Ectodermal cell (in vitro differentiated cells): ENCODE data around the gene TYW3.
"Not testable (repeated sequence)": the region's sequence is repeated elsewhere in the genome, so short reads cannot be mapped to it uniquely, and the experiment has no call there.

Experiments used
- H3K27ac ChIP-seq: 2 replicates; pipeline ENCODE4 v1.7.0; 2013; ENCODE audit warnings: mild to moderate bottlenecking, low read depth, low read length; ENCODE audit not compliant: insufficient read depth, poor library complexity, severe bottlenecking
- H3K27me3 ChIP-seq: 2 replicates; pipeline ENCODE4 v1.7.0; 2013; ENCODE audit warnings: mild to moderate bottlenecking, low read length; ENCODE audit not compliant: insufficient read depth, control insufficient read depth, poor library complexity, severe bottlenecking
- H3K36me3 ChIP-seq: one replicate; pipeline ENCODE4 v1.7.0; 2013; ENCODE audit warnings: low read length; ENCODE audit not compliant: control insufficient read depth, insufficient read depth
- H3K4me1 ChIP-seq: one replicate; pipeline ENCODE4 v1.7.0; 2013; ENCODE audit warnings: low read length; ENCODE audit not compliant: control insufficient read depth, insufficient read depth
- H3K4me3 ChIP-seq: 2 replicates; pipeline ENCODE4 v1.7.0; 2013; ENCODE audit warnings: low read depth, low read length, control low read depth; ENCODE audit not compliant: insufficient read depth
- H3K9me3 ChIP-seq: 2 replicates; pipeline ENCODE4 v1.7.0; 2013; ENCODE audit warnings: mild to moderate bottlenecking, low read length, moderate library complexity; ENCODE audit not compliant: control insufficient read depth
- WGBS, 2 experiments: methylation state at CpG; one replicate each; pipeline ENCODE4 v1.1.7; 2013; ENCODE audit warnings: missing lambda C conversion rate in 2 of 2; 5-methylcytosine and 5-hydroxymethylcytosine counted together

Gene TYW3

DNA sequence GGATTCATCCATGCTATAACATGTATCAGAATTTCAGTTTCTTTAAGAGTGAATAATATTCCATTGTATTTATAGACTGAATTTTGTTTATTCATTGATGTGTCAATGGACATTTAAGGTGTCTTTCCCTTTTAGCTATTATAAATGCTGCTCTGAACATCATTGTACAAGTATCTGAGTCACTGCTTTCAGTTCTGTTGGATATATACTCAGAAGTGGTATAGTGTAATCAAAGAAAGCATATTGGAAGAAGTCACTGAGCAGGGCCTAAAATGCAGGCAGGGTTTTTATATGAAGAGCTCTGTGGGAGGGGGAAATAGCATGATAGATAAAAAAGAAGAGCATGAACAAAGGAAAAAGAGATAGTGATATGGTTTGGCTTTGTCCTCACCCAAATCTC lies 22.5 kb downstream of the TYW3 start:
- H3K27me3 ChIP-seq = no peaks in the 10 kb centered on the region
- H3K4me1 ChIP-seq = no peaks in the 10 kb centered on the region
- H3K36me3 ChIP-seq = peaks cover 28% of the 10 kb centered on the region
- H3K9me3 ChIP-seq = no peaks in the 10 kb centered on the region
- no peak overlapping the region for H3K27ac ChIP-seq
- H3K4me3 ChIP-seq = no peak overlapping the region

DNA sequence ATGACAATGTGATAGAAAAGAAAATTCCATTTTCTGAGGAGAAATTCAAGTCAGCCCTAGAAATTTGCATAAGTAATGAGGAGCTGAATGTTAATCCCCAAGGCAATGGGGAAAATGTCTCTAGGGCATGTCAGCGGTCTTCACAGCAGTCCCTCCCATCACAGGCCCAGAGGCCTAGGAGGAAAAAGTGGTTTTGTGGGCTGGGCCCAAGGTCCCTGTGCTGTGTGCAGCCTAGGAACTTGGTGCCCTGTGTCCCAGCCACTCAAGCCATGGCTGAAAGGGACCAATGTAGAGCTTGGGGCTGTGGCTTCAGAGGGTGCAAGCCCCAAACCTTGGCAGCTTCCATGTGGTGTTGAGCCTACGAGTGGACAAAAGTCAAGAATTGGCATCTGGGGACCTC lies 23.7 kb downstream of the TYW3 start:
- not testable (repeated sequence) for H3K27ac ChIP-seq, H3K27me3 ChIP-seq, H3K9me3 ChIP-seq, H3K4me1 ChIP-seq, H3K4me3 ChIP-seq
- 94 to 96% methylated on average over 2 of the region's 2 CpGs for WGBS, 2 experiments
- peaks cover 28% of the 10 kb centered on the region for H3K36me3 ChIP-seq

DNA sequence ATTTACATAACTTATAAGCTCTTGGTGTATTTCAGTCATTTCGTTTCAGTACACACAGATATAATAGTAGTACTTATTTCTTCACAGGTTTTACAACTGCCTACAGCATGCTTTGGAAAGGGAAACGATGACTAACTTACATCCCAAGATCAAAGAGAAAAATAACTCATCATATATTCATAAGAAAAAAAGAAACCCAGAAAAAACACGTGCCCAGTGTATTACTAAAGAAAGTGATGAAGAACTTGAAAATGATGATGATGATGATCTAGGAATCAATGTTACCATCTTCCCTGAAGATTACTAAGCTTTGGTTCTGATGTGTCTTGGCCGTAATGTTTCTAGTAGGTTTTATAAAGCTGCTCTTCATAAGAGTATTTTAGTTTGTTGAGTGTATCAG lies 30.9 kb downstream of the TYW3 start:
- Histone ChIP-seq H3K4me3 (no peak overlapping the region), H3K4me1 (no peaks in the 10 kb centered on the region), H3K9me3 (no peaks in the 10 kb centered on the region), H3K36me3 (no peaks in the 10 kb centered on the region), H3K27me3 (no peaks in the 10 kb centered on the region), H3K27ac (no peak overlapping the region)
- 91 to 92% methylated on average over 2 to 4 of the region's 4 CpGs for WGBS, 2 experiments

DNA sequence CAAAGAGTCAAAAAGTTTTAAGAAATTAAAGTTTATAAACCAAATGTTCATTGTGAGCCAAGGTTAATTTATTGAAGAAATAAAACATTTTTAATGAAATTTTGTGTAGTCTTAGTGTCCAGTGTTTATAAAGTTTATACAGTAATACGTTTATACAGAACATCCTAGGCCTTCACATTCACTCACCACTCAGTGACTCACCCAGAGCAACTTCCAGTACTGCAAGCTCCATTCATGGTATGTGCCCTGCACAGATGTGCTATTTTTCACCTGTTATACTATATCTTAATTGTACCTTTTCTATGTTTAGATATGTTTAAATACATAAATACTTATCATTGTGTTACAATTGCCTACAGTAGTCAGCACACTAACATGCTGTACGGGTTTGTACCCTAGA lies 33.6 kb downstream of the TYW3 start:
- no peak overlapping the region for H3K27ac ChIP-seq
- no peak overlapping the region for H3K4me3 ChIP-seq
- H3K36me3 ChIP-seq = no peaks in the 10 kb centered on the region
- H3K4me1 ChIP-seq = no peaks in the 10 kb centered on the region
- 83 to 95% methylated on average over 2 of the region's 2 CpGs for WGBS, 2 experiments
- no peaks in the 10 kb centered on the region for H3K9me3 ChIP-seq
- H3K27me3 ChIP-seq = no peaks in the 10 kb centered on the region

DNA sequence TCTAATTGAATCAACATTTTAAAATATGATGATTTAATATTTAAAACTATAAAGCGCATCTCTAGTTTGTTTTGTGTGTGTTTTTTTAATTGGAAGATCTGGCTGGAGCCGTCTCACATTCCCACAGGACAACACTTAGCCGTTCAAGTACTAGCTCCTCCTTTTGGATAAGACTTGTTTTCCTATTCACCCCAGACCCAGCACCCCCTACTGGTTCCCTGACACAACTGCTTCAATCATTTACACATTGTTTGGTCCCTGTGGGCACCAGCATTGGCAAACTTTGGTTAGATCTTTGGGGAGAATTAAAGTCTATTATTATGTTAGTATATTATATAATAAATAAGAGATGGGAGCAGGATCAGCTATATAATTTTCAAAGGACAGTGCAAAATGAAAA lies 34.5 kb downstream of the TYW3 start:
- H3K9me3 ChIP-seq = no peaks in the 10 kb centered on the region
- H3K27ac ChIP-seq = no peak overlapping the region
- WGBS, 2 experiments = 63 to 95% methylated on average over 2 of the region's 3 CpGs

DNA sequence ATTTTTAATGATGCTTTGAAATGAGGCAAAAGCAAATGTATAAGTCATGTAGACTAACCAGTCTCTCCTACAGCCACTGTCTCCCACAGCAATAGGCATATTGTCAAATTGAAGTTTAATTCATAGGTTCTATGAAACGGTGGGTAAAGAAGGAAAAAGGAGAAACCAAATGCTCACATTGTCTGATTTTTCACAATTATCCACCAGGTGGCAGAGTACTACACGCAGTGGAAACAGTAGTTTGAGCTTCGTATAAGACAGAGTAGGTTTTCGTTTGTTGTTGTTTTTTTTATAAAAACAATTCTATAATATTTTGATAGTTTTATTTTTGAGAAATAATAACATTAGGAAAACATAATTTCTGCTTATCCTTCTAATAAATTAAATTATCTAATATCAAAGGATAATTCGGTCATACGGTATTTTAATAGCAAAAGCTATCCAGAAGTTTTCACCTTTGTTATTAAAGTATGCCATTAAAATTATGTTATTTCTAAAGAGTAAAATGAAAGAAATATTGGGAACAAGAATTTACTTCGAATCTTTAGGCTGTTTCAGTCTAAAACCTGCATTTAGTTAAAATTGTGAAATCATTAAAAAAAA lies 39.1 kb downstream of the TYW3 start:
- Histone ChIP-seq H3K4me3 (no peak overlapping the region), H3K4me1 (no peaks in the 10 kb centered on the region), H3K9me3 (no peaks in the 10 kb centered on the region), H3K27me3 (no peaks in the 10 kb centered on the region), H3K27ac (no peak overlapping the region), H3K36me3 (no peaks in the 10 kb centered on the region)
- WGBS, 2 experiments = 21 to 80% methylated on average over 1 to 2 of the region's 7 CpGs

More for the DNA sequence above, 34.5 kb downstream of the TYW3 start:
- Histone ChIP-seq H3K36me3 (no peaks in the 10 kb centered on the region), H3K4me3 (no peak overlapping the region), H3K27me3 (no peaks in the 10 kb centered on the region), H3K4me1 (no peaks in the 10 kb centered on the region)

DNA sequence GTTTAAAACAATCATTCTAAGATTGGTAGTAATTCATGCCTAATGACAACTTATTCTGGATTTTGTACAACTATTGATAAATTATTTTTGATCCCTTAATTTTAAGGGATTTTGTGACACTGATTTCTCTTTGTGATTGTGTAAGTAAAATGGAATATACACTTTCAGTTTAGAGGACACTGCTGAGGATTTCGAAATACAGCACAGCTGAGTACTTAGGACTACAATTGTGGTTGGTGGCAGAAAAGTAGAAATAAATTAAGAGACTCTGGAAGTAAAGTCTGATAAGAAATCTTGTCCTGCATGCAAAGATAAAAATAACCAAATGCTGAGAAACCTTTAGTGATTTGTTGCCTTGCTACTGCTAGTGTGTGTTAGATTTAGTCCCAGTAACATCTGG lies 40.0 kb downstream of the TYW3 start:
- no peaks in the 10 kb centered on the region for H3K27me3 ChIP-seq
- WGBS, 2 experiments = 86 to 98% methylated on average over 1 of the region's 1 CpG
- H3K4me3 ChIP-seq = no peak overlapping the region
- no peak overlapping the region for H3K27ac ChIP-seq
- no peaks in the 10 kb centered on the region for H3K36me3 ChIP-seq
- no peaks in the 10 kb centered on the region for H3K9me3 ChIP-seq
- H3K4me1 ChIP-seq = no peaks in the 10 kb centered on the region

DNA sequence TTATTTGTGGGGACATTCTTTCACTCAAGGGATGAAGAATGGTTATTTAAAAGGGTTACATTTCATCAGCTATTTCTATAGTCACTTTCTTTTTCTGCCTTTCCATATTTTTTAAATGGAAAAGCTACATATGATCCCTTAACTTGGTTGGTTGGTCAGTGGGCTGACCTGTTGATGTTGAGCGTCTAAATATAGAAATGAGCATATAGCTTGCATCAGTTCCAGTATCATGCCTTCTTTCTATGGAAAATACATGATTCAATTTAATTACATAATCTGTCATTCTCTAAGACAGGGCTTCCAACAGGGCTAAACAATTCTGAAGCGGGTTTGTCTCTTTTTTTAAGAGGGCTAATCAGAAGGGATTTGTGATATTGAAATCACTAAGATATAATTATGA lies 40.6 kb downstream of the TYW3 start:
- Histone ChIP-seq H3K36me3 (no peaks in the 10 kb centered on the region), H3K4me3 (no peak overlapping the region), H3K27me3 (no peaks in the 10 kb centered on the region), H3K27ac (no peak overlapping the region), H3K4me1 (no peaks in the 10 kb centered on the region), H3K9me3 (no peaks in the 10 kb centered on the region)
- 100% methylated on average over 2 of the region's 2 CpGs; no CpG with 5 or more reads in 1 of the 2 experiments for WGBS, 2 experiments

DNA sequence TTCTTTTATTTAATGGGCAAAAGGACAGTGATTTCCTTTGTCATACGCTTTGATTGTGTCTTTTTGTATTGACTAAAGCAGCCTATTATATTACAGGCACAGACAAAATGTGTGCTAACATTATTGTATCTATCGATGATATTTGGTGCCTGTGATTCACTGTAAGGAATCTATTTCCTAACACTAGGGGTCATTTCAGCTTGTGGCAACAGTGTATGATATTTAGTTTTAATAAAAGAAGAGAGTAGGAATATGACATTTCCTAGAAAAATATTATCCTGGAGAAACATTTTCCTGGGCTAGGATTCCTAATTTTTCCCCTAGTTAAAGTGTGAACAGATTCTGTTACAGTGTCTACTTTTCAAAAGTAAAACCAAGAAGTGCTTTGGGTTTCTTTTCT lies 42.8 kb downstream of the TYW3 start:
- Histone ChIP-seq H3K9me3 (no peaks in the 10 kb centered on the region), H3K4me3 (no peak overlapping the region), H3K27ac (no peak overlapping the region), H3K36me3 (no peaks in the 10 kb centered on the region), H3K27me3 (no peaks in the 10 kb centered on the region), H3K4me1 (no peaks in the 10 kb centered on the region)
- 95 to 100% methylated on average over 1 to 2 of the region's 2 CpGs for WGBS, 2 experiments

DNA sequence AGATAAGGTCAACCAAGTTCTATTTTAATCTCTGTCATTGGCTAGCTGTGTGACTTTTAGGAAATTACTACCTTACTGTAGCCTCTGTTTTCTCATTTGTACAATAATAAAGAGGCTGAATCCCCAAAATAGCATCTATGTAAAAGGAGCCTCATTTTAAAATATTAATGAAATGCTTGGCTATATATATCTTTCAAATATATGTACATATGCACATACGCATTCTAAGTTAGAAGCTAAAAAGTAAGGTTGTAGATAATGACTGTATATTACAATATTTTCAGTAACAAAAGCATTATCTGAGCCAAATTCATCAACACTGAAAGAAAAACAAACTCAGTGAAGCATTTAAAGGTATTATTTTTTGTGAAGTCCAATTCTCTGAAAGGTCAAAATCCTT lies 44.6 kb downstream of the TYW3 start:
- no CpG with 5 or more reads among the region's 1 CpG for WGBS, 2 experiments
- Histone ChIP-seq H3K27ac (no peak overlapping the region), H3K9me3 (no peaks in the 10 kb centered on the region), H3K4me3 (no peak overlapping the region), H3K27me3 (no peaks in the 10 kb centered on the region), H3K36me3 (no peaks in the 10 kb centered on the region), H3K4me1 (no peaks in the 10 kb centered on the region)

DNA sequence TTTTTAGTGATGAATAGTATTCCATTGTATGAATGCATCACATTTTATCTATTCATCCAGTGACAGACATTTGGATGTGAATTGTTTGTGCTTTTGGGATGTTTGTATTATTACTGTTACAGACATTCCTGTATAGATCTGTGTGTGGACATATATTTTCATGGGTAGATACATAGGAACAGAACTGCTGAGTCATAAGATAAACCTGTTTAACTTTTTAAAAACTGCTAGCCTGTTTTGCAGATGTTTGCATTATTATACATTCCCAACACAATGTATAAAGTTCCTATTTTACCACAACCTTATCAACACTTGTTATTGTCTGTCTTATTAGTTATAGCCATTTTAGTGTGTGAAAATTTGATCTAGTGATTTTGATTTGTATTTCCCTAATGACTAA lies 46.8 kb downstream of the TYW3 start:
- H3K27ac ChIP-seq = no peak overlapping the region
- H3K4me1 ChIP-seq = no peaks in the 10 kb centered on the region
- no peaks in the 10 kb centered on the region for H3K27me3 ChIP-seq
- no peak overlapping the region for H3K4me3 ChIP-seq
- H3K36me3 ChIP-seq = no peaks in the 10 kb centered on the region
- no peaks in the 10 kb centered on the region for H3K9me3 ChIP-seq
